Hematopoietic multipotent progenitor cell treated with erythropoietin and hydrocortisone succinate and interleukin-3 and kit ligand, for 15 days (in vitro differentiated cells): Measurements from ENCODE around the gene ADGB.

Source experiments
- DNase-seq: peaks from one replicate; pipeline ENCODE4 v3.0.0-alpha.2; 2015; ENCODE audit warnings: low spot score

ADGB gene

DNA sequence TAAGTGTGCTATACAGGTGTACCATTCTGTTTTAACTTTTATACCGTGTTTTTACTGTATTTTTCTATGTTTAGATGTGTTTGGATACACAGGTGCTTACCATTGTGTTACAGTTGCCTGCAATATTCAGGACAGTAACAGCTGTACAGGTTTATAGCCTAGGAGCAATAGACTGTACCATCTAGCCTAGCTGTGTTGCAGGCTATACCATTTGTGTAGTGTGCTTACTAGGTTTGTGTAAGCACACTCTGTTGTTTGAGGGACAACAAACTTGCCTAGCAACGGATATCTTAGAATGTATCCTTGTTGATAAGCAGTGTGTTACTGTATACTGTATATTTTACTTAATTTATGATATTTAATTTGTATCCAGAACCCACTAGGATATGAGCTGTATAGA lies 35.2 kb downstream of the ADGB start:
- DNase-seq: no peak

DNA sequence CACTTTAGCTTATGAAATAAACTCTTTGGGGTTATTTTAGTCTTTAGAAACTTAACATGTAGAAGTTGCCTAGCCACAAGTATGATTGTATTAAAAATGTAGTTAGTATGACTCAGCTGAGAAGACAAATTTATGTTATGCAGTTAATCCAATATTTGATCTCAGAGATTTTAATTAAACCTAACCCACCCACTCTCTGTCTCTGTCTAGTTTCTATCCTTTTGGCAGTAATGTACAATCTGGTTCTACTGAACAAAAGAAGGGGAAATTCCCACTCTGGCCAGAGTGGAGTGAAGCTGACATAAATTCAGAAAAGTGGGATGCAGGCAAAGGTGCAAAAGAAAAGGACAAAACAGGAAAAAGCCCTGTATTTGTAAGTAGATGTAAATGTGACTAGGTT lies 36.4 kb downstream of the ADGB start:
- DNase-seq: no peak

- DNase-seq: no peak
These were observed 37.7 kb downstream of the ADGB start for GRCh38 chr6:146636481-146636880.

DNA sequence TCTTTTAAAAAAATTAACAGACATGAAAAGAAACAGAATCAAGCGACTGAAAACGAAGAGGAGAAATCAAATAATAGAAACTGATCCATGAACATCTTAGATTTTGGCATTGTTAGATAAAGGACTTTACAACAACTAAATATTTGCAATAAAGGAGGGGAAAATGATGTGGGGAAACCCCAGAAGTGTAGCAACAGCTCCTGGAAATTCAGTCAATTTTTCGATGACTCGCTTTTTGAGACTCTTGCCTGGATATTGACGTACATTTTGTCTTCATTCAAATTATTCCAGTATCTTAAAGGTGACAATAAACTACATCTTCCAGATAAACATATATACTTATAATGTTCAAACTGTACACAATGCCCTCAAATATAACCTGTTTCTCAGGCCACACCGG lies 44.1 kb downstream of the ADGB start:
- DNase-seq: no peak

DNA sequence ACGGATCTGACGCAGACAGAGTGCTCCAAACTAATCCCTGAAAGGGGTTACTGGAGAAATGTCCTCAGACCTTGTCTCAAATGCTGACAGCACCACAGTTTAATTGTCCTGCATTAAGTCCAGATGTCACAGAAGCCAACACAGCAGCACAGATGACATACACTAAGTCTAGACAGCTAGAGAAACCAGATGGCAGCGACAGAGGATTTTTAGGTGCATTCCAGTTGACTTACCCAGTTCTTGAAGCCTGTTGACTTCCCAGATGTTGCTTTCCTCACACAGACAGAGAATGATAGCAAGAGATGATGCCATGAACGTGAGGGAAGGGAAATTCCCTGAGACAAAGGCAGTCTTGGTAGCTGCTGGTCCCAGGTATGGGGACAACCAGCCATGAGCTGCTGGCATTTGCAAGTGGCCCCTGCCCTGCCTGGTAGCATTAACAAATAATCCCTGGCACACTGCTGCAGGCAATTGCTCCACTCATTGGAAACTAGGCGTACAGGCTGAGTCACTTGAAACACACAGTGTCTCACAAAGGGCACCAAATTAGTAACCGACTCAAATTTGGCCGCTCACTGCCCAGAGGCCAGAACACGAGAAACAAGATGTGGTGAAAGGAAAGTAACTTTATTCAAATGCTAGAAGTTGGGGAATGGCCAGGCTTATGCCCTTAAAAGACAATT lies 52.2 kb downstream of the ADGB start:
- DNase-seq: no peak

DNA sequence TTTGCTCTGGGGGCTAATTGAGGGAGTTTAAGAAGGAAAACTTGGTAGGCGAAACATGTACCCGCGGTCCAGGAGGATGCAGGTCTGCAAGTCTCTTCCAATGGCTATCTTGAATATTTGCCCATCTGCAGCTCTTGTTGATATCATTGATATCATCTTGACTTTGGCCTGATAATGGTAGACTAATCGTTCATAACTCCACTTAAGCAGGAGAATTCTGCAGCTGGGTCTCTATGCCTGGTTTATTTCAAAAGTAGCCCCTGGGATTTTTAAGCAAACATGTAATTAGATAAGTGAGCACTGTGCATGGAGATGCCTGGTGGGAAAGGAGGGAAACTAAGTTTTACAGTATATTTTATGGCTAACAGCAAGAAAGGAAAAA lies 52.7 kb downstream of the ADGB start:
- no peak for DNase-seq

GRCh38 chr6:146657432-146657831 lies 58.7 kb downstream of the ADGB start:
- no peak for DNase-seq

- no peak for DNase-seq
These were observed 66.1 kb downstream of the ADGB start for GRCh38 chr6:146664871-146665360.

- no peak for DNase-seq
These were observed 68.1 kb downstream of the ADGB start for GRCh38 chr6:146666909-146667308.

DNA sequence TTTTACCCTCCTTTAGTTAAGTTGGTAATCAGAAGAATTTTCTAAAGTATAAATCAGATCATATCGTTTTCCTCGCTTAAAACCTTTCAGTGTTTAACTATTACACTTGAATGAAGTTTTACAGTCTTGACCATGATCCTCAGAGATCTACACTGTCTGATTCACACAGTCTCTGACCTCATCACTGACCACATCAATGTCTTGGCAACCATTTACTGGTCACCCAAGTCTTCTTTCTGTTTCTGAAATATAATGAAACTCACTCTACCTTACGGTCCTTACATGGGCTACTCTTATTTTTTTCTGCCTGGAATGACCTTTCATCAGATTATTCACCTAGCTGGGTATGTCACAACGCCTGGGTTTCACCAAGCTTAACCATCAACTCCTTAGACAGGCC lies 71.4 kb downstream of the ADGB start:
- DNase-seq: no peak

DNA sequence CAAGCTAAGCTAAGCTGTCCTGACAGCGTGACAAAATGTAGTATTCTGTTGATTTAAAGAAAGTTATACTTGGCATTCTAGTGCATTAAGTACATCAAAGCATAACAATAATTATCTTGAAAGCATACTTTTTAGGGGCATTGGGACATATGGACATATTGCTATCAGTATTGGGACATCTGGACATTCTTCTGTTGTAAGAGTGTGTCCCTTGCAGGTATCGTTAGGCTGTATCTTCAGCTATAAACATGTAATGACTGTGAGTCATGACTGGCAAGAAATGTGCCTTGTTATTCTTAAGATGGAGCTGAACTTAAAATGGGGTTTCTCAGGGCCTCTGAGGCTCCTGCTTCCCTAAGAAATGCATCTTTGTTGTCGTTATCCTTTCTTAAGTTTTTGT lies 74.3 kb downstream of the ADGB start:
- no peak for DNase-seq

GRCh38 chr6:146679386-146679785 lies 80.6 kb downstream of the ADGB start:
- no peak for DNase-seq

- no peak for DNase-seq
These were observed 84.1 kb downstream of the ADGB start for GRCh38 chr6:146682919-146683318.

DNA sequence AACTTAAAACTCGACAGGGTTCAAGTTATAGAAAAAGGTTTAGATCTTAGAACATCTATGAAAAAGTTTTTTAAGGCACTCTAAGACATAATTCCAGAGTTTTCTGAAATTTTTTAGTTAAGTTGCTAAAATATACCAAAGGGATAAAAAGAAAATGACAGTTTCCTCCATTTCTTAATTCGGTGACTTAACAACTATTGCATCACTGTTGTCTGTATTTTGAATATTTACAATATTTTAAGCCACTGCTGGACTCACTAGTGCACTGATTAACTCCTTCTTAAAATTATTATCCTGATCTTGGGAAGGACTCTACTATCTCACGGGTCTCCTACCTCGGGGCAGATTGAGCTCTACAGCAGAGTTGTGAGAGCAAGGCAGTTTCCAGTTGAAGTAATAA lies 91.0 kb downstream of the ADGB start:
- DNase-seq: no peak

- DNase-seq: no peak
These were observed 94.6 kb downstream of the ADGB start for GRCh38 chr6:146693342-146693741.

DNA sequence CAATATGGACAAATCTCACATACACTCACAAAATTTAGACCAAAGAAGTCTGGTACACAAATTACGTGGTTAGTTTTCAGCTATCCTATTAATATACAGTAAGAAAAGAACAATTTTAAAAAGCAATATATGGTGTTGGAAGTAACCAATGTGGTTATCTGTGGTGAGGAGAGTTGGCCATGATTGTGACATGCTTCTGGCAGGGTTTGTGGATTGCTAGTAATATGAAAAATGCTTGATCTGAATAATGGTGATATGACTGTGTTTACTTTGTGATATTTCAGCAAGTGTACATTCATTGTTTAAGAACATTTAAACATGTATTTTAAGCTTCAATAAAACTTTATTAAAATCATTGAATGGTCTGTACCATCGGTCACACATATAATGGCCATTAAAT lies 99.1 kb downstream of the ADGB start:
- no peak for DNase-seq

GRCh38 chr6:146700078-146700686 lies 101.4 kb downstream of the ADGB start:
- peak; percentile 55 for DNase-seq

- no peak for DNase-seq
These were observed 102.9 kb downstream of the ADGB start for GRCh38 chr6:146701632-146702031.

- DNase-seq: no peak
These were observed 110.4 kb downstream of the ADGB start for GRCh38 chr6:146709036-146709622.

GRCh38 chr6:146719387-146719786 lies 120.6 kb downstream of the ADGB start:
- DNase-seq: no peak

DNA sequence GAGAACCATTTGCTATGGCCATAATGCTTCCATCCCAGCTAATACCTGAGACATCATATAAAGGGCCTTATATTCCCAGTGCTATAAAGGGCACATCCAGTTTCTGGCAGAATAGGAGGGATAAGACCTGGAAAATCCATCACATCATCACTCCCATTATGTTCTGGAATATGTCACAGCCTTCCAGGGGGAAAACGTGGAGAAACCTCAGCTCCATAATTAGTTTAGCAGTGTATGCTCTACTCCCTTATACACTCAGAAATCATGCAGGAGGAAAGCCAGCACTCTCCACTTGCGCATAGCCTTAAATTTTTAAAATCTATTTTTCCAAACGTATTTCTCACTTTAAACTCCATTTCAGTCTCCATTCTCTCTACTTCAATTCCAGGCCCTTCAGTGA lies 140.9 kb downstream of the ADGB start:
- DNase-seq: no peak

DNA sequence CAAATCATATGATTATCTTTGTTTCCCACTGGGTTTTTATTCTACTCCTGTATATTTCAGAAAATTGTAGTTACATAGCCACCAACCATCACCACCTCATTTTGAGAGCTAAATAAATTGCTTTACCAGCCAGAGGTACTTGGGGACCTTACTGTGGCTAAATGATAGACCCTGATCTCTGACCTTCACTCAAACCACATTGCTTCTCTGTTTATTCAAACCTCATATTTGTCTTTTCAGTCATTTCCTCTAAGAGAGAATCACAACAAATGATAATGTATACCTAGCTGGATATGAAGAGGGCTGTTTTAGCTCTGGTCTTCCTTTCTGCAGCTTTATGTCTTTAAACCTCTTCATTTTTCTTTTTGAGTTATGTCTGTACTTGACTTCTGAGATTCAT lies 142.8 kb downstream of the ADGB start:
- no peak for DNase-seq

DNA sequence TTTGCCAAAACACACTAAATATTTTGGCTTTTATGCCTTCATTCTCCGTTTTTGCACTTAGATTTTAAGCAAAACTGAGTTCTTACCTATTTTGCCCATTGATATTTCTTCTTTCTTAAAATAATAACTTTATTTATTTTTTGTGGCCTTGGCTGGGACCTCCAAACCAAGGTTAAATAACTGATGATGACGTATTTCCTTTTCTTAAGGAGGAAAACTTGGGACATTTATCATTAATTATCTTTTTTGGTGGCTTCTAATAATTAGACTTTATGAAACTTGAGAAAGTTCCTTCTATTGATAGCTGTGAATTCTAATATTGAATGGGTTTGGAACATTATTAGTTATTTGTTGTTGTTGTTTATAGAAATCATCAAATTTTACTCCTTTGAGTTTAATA lies 154.5 kb downstream of the ADGB start:
- DNase-seq: no peak

- DNase-seq: no peak
These were observed 168.9 kb downstream of the ADGB start for GRCh38 chr6:146767632-146768031.
